Muscle layer of duodenum (tissue), 2 donors: ENCODE measurements around the gene BMPR2.
"Not testable (repeated sequence)": the region's sequence is repeated elsewhere in the genome, so short reads cannot be mapped to it uniquely, and the experiment has no call there.

ENCODE experiments used
- H3K27ac ChIP-seq: one replicate; pipeline ENCODE4 v1.7.0; 2013; ENCODE audit warnings: mild to moderate bottlenecking, low read length
- H3K27me3 ChIP-seq: one replicate; pipeline ENCODE4 v1.7.0; 2013; ENCODE audit warnings: low read depth, mild to moderate bottlenecking, control low read depth, low read length
- H3K36me3 ChIP-seq, 2 donors: one replicate each; pipeline ENCODE4 v1.7.0; 2013; ENCODE audit warnings: low read length in 2 of 2, control low read depth in 1 of 2, mild to moderate bottlenecking in 1 of 2; ENCODE audit not compliant: insufficient read depth in 2 of 2, control insufficient read depth in 1 of 2
- H3K4me1 ChIP-seq, 2 donors: one replicate each; pipeline ENCODE4 v1.7.0; 2013; ENCODE audit warnings: low read length in 2 of 2, mild to moderate bottlenecking in 2 of 2, control low read depth in 1 of 2, moderate library complexity in 1 of 2; ENCODE audit not compliant: insufficient read depth in 2 of 2, control insufficient read depth in 1 of 2
- H3K4me3 ChIP-seq, 2 donors: one replicate each; pipeline ENCODE4 v1.7.0; 2013; ENCODE audit warnings: low read length in 2 of 2, low read depth in 1 of 2, mild to moderate bottlenecking in 1 of 2
- H3K9me3 ChIP-seq, 2 donors: one replicate each; pipeline ENCODE4 v1.7.0; 2013; ENCODE audit warnings: low read length in 2 of 2, control low read depth in 1 of 2, mild to moderate bottlenecking in 1 of 2; ENCODE audit not compliant: control insufficient read depth in 1 of 2
- donor health status: healthy.

Gene BMPR2

GRCh38 chr2:202497473-202497866 lies 121.3 kb downstream of the BMPR2 start:
- not testable (repeated sequence) for H3K36me3 ChIP-seq

GRCh38 chr2:202499841-202500240 lies 123.7 kb downstream of the BMPR2 start:
- H3K27ac ChIP-seq, H3K4me3 ChIP-seq, H3K36me3 ChIP-seq, H3K9me3 ChIP-seq, H3K27me3 ChIP-seq, H3K4me1 ChIP-seq: not testable (repeated sequence)

More at GRCh38 chr2:202497473-202497866, 121.3 kb downstream of the BMPR2 start:
- H3K4me3 ChIP-seq, H3K27me3 ChIP-seq, H3K9me3 ChIP-seq, H3K27ac ChIP-seq: not testable (repeated sequence)
- H3K4me1 ChIP-seq: peaks cover 7 to 12% of the 10 kb centered on the region in 2 donors

- H3K27me3 ChIP-seq, H3K4me1 ChIP-seq, H3K36me3 ChIP-seq, H3K4me3 ChIP-seq, H3K27ac ChIP-seq, H3K9me3 ChIP-seq: not testable (repeated sequence)
Measured at GRCh38 chr2:202503276-202503675, 127.1 kb downstream of the BMPR2 start.

GRCh38 chr2:202508686-202509085 lies 132.6 kb downstream of the BMPR2 start:
- no peak overlapping the region for H3K4me3 ChIP-seq

GRCh38 chr2:202510911-202511310 lies 134.8 kb downstream of the BMPR2 start:
- H3K4me1 ChIP-seq: no peaks in the 10 kb centered on the region
- H3K27me3 ChIP-seq: no peaks in the 10 kb centered on the region
- H3K9me3 ChIP-seq: no peaks in the 10 kb centered on the region
- H3K36me3 ChIP-seq: peaks cover 0 to 6% of the 10 kb centered on the region in 2 donors
- no peak overlapping the region for H3K27ac ChIP-seq
- H3K4me3 ChIP-seq: no peak overlapping the region

More at GRCh38 chr2:202508686-202509085, 132.6 kb downstream of the BMPR2 start:
- Histone ChIP-seq H3K36me3 (no peaks in the 10 kb centered on the region), H3K9me3 (no peaks in the 10 kb centered on the region), H3K27me3 (no peaks in the 10 kb centered on the region), H3K27ac (no peak overlapping the region), H3K4me1 (no peaks in the 10 kb centered on the region)

- Histone ChIP-seq H3K9me3 (no peaks in the 10 kb centered on the region), H3K4me3 (no peak overlapping the region), H3K36me3 (peaks cover 0 to 6% of the 10 kb centered on the region in 2 donors), H3K4me1 (no peaks in the 10 kb centered on the region), H3K27ac (no peak overlapping the region), H3K27me3 (no peaks in the 10 kb centered on the region)
Measured at GRCh38 chr2:202512176-202512575, 136.0 kb downstream of the BMPR2 start.

- Histone ChIP-seq H3K4me1 (no peaks in the 10 kb centered on the region), H3K4me3 (no peak overlapping the region), H3K27me3 (no peaks in the 10 kb centered on the region), H3K27ac (no peak overlapping the region), H3K9me3 (no peaks in the 10 kb centered on the region), H3K36me3 (peaks cover 0 to 15% of the 10 kb centered on the region in 2 donors)
Measured at GRCh38 chr2:202514732-202515131, 138.6 kb downstream of the BMPR2 start.

GRCh38 chr2:202519453-202519852 lies 143.3 kb downstream of the BMPR2 start:
- H3K4me3 ChIP-seq: no peak overlapping the region
- peaks cover 10 to 33% of the 10 kb centered on the region in 2 donors for H3K36me3 ChIP-seq
- H3K4me1 ChIP-seq: no peaks in the 10 kb centered on the region
- H3K27me3 ChIP-seq: no peaks in the 10 kb centered on the region
- H3K27ac ChIP-seq: no peak overlapping the region
- H3K9me3 ChIP-seq: no peaks in the 10 kb centered on the region

- no peak overlapping the region for H3K4me3 ChIP-seq
- no peak overlapping the region for H3K27ac ChIP-seq
- peaks cover 10 to 29% of the 10 kb centered on the region in 2 donors for H3K36me3 ChIP-seq
- no peaks in the 10 kb centered on the region for H3K27me3 ChIP-seq
- no peaks in the 10 kb centered on the region for H3K9me3 ChIP-seq
- H3K4me1 ChIP-seq: no peaks in the 10 kb centered on the region
Measured at GRCh38 chr2:202521470-202521869, 145.3 kb downstream of the BMPR2 start.

- Histone ChIP-seq H3K27ac (no peak overlapping the region), H3K4me1 (peaks cover 0 to 6% of the 10 kb centered on the region in 2 donors), H3K27me3 (no peaks in the 10 kb centered on the region), H3K4me3 (no peak overlapping the region), H3K9me3 (no peaks in the 10 kb centered on the region), H3K36me3 (peaks cover 6 to 12% of the 10 kb centered on the region in 2 donors)
Measured at GRCh38 chr2:202529389-202529788, 153.3 kb downstream of the BMPR2 start.

GRCh38 chr2:202530038-202530437 lies 153.9 kb downstream of the BMPR2 start:
- no peak overlapping the region for H3K4me3 ChIP-seq
- no peaks in the 10 kb centered on the region for H3K9me3 ChIP-seq
- peaks cover 0 to 6% of the 10 kb centered on the region in 2 donors for H3K4me1 ChIP-seq
- H3K36me3 ChIP-seq: peaks cover 6 to 9% of the 10 kb centered on the region in 2 donors
- H3K27ac ChIP-seq: no peak overlapping the region
- H3K27me3 ChIP-seq: no peaks in the 10 kb centered on the region

- H3K4me1 ChIP-seq, H3K27me3 ChIP-seq, H3K9me3 ChIP-seq, H3K27ac ChIP-seq, H3K36me3 ChIP-seq, H3K4me3 ChIP-seq: not testable (repeated sequence)
Measured at GRCh38 chr2:202535290-202535689, 159.2 kb downstream of the BMPR2 start.
